Activated naive CD8-positive, alpha-beta T cell treated with anti-CD3 and anti-CD28 coated beads for 36 hours (primary cell): ENCODE measurements around the gene CLDND2. TPM values are rescaled to one million over a fixed set of nuclear protein-coding genes. Genes with fewer than 3 reads are reported as not detected.
"Not testable (repeated sequence)": the region's sequence is repeated elsewhere in the genome, so short reads cannot be mapped to it uniquely, and the experiment has no call there.

Experiments used
- DNase-seq: peaks from one replicate; pipeline ENCODE4 v3.0.0; 2021
- H3K27ac Mint-ChIP-seq: one replicate; pipeline ENCODE4 v1.8.0; 2022; ENCODE audit warnings: mild to moderate bottlenecking, moderate library complexity, mixed read lengths
- H3K27me3 Mint-ChIP-seq: one replicate; pipeline ENCODE4 v1.8.0; 2022; ENCODE audit warnings: mild to moderate bottlenecking, mixed read lengths
- H3K36me3 Mint-ChIP-seq: one replicate; pipeline ENCODE4 v1.8.0; 2021; ENCODE audit warnings: mild to moderate bottlenecking, mixed read lengths
- H3K4me1 Mint-ChIP-seq: one replicate; pipeline ENCODE4 v1.8.0; 2021; ENCODE audit warnings: mixed read lengths
- H3K4me3 Mint-ChIP-seq: one replicate; pipeline ENCODE4 v1.8.0; 2022; ENCODE audit warnings: mild to moderate bottlenecking, moderate library complexity, mixed read lengths
- H3K9me3 Mint-ChIP-seq: one replicate; pipeline ENCODE4 v1.8.0; 2022; ENCODE audit warnings: mixed read lengths
- total RNA-seq, 2 experiments: library from RNA; stranded (reverse); gene quantifications; one replicate each; pipeline ENCODE4 v1.2.3, GENCODE V29; 2021

Gene CLDND2
- total RNA-seq: 1 to 10 TPM; 2.0 to 3.8 TPM

DNA sequence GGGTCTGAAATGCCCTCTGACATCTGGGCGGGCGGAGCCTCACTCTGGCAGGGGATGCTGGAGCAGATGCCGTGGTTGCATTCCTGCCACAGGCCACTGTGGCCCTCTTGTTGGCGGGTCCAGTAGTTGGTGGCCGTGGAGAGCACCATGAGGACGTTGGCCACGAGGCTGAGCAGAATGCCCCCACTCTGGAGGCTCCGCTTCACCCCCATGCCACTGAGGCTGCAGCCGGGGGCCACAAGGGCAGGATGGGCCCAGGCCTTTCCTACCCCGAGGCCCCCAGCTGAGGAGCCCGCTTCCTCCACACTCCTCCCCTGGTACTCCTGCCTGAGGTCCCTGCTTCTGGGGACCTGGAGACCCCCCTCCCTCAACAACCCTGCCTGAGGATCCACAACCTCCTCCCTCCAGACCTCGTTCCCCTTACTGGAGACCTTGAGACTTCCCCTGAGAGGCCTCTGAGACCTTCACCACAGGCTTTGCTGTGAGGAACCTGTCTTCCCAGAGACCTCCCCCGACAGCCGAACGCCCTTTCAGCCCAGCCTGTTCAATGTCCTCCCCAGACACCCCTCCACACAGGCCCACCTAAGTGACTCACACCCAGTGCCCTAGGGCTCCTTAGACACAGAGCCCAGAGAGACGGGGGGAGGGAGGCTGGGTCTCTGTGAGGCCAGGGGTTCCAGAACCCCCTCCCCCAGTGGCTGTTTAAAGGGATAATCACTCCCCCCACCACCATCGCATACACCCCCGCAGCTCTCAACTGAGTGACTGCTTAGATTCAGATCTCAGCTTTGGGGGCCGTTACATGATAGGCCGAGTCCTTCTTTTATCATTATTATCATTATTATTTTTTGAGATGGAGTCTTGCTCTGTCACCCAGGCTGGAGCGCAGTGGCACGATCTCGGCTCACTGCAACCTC, at the start of gene CLDND2:
TSS of gene CLDND2 (minus strand) at position 638 of the 917 bp plus-strand sequence. CDS start at position 212, 426 bp downstream.
- H3K4me3 Mint-ChIP-seq: peak within 1 kb of the TSS; percentile 99
- no peaks in the 10 kb centered on the region for H3K27me3 Mint-ChIP-seq
- H3K9me3 Mint-ChIP-seq: no peaks in the 10 kb centered on the region
- H3K4me1 Mint-ChIP-seq: peaks cover 55% of the 10 kb centered on the region
- H3K36me3 Mint-ChIP-seq: peaks cover 27% of the 10 kb centered on the region
- H3K27ac Mint-ChIP-seq: peak within 1 kb of the TSS; percentile 96
- peak; percentile 47 for DNase-seq

DNA sequence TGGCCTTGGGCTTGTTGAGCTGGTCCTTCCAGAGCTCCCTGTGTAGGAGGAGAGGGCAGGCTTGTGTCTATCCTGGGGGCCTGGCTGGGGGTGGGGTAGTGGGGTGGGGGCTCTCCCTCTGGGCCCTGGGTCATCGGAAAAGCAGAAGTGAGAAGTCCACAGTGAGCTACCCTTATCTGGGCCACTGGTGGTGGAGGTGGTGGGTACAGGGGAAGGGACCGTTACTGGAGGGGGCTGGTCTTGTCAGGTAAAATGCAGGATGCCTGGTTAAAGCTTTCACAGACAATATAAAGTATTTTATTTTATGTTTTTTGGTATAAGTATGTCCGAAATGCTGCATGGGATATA, 49.0 kb upstream of the CLDND2 start:
- H3K4me1 Mint-ChIP-seq: peaks cover 8% of the 10 kb centered on the region
- no peak overlapping the region for H3K27ac Mint-ChIP-seq
- H3K27me3 Mint-ChIP-seq: peaks cover 44% of the 10 kb centered on the region
- no peak for DNase-seq
- H3K36me3 Mint-ChIP-seq: no peaks in the 10 kb centered on the region
- H3K9me3 Mint-ChIP-seq: no peaks in the 10 kb centered on the region
- H3K4me3 Mint-ChIP-seq: no peak overlapping the region

DNA sequence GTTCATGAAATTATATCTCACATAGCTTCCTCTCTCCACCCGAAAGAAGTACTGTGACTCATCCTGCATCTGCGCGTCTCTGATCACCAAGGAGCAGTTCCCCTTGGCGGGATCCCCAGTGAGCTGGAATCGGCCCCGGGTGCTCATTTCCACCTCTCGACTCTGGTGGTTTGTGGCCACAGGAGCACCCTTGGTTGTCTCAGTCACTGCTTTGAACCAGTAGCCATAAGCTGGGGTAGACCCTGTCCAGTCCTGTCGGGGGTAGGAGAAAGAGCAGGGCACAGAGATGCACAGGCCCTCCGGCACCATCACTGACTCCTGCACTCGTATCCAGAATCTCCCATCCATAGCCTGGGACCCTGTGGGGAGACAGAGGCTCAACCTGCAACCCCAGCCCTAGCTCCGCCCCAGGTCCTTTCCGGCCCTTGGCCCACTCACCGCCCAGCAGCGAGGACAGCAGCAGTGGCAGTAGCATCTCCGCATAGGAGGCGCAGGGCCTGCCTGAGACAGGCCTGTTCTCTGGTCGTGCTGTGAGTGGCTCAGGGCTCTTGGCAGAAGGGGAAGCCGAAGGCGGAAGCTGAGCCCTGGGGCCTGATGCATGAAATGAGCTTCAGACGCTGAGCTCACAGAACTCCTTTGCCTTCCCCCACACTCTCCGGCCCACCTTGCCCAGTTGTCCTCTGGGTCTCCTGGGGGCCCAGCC, 48.5 kb upstream of the CLDND2 start, which contains the start of gene SIGLEC10:
TSS of gene SIGLEC10 (minus strand) at position 536 of the 703 bp plus-strand sequence. CDS start at position 475, 61 bp downstream.
- H3K4me1 Mint-ChIP-seq: peaks cover 8% of the 10 kb centered on the region
- H3K4me3 Mint-ChIP-seq: no peak within 1 kb of the TSS
- H3K27ac Mint-ChIP-seq: peak within 1 kb of the TSS; percentile 55
- peak; percentile 33 for DNase-seq
- H3K9me3 Mint-ChIP-seq: no peaks in the 10 kb centered on the region
- H3K27me3 Mint-ChIP-seq: peaks cover 38% of the 10 kb centered on the region
- H3K36me3 Mint-ChIP-seq: no peaks in the 10 kb centered on the region

- peaks cover 32% of the 10 kb centered on the region for H3K27me3 Mint-ChIP-seq
- not testable (repeated sequence) for H3K27ac Mint-ChIP-seq, DNase-seq, H3K9me3 Mint-ChIP-seq, H3K36me3 Mint-ChIP-seq, H3K4me1 Mint-ChIP-seq, H3K4me3 Mint-ChIP-seq
Observed at GRCh38 chr19:51416422-51416821, 47.6 kb upstream of the CLDND2 start.

GRCh38 chr19:51415187-51415586, 46.4 kb upstream of the CLDND2 start:
- no peak for DNase-seq
- H3K4me3 Mint-ChIP-seq: no peak overlapping the region
- H3K4me1 Mint-ChIP-seq: peaks cover 8% of the 10 kb centered on the region
- H3K36me3 Mint-ChIP-seq: no peaks in the 10 kb centered on the region
- H3K27ac Mint-ChIP-seq: no peak overlapping the region
- H3K9me3 Mint-ChIP-seq: no peaks in the 10 kb centered on the region
- H3K27me3 Mint-ChIP-seq: peaks cover 24% of the 10 kb centered on the region

- H3K36me3 Mint-ChIP-seq: no peaks in the 10 kb centered on the region
- H3K4me3 Mint-ChIP-seq: no peak overlapping the region
- no peak overlapping the region for H3K27ac Mint-ChIP-seq
- no peaks in the 10 kb centered on the region for H3K4me1 Mint-ChIP-seq
- H3K27me3 Mint-ChIP-seq: peaks cover 10% of the 10 kb centered on the region
- H3K9me3 Mint-ChIP-seq: no peaks in the 10 kb centered on the region
- no peak for DNase-seq
Observed at GRCh38 chr19:51410950-51411748, 42.3 kb upstream of the CLDND2 start.

DNA sequence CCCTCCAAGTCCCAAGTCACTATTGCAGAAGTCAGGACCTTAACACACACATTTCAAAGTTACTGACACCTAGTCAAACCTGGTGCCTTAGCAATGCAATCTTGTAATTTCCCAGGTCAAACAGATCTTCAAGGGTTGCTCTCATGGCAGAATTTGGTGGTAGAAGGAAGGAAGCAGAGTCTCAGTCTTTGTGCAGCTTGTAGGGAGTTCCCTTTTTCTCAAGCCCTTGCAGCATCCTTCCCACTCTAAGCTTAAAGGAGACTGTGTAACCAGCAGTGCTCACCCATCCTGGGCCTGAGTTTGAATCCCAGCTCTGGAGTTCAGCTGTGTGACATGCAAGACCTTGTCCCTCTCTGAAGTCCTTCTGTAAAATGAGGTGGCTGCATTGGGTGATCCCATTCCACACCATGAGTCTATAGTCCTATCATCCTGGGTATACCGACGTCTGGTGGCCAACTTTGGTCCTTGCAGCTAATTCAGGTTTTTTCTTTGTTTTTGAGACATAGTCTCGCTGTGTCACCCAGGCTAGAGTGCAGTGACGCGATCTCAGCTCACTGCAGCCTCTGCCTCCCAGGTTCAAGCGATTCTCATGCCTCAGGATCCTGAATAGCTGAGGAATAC, 38.8 kb upstream of the CLDND2 start:
- Mint-ChIP-seq H3K27me3 (peaks cover 11% of the 10 kb centered on the region), H3K27ac (no peak overlapping the region), H3K36me3 (peaks cover 15% of the 10 kb centered on the region), H3K4me3 (no peak overlapping the region), H3K9me3 (peaks cover 3% of the 10 kb centered on the region), H3K4me1 (no peaks in the 10 kb centered on the region)
- no peak for DNase-seq

DNA sequence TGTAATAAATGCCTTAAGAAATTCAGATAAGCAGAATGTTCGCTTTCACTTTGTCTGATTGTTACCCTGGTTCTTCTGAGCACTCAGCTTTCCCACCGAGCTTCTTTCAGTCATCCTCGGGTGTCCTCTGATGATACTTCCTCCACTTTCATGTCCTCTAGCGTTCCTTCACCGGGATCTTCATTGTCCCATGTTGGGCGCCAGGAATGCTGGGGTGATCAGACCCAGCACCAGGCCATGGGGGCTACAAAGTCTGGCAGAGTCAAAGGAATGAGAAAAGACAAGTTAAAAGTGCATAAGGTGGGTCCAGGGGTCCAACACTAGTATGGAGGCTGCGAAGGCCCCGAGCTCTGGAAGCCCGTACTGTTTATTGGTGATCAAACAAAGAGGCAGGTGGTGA, 33.3 kb upstream of the CLDND2 start:
- Mint-ChIP-seq H3K4me3 (no peak overlapping the region), H3K27ac (no peak overlapping the region), H3K4me1 (peaks cover 11% of the 10 kb centered on the region), H3K27me3 (peaks cover 8% of the 10 kb centered on the region), H3K36me3 (peaks cover 29% of the 10 kb centered on the region), H3K9me3 (peaks cover 11% of the 10 kb centered on the region)
- DNase-seq: no peak

- not testable (repeated sequence) for H3K27ac Mint-ChIP-seq, H3K4me3 Mint-ChIP-seq, H3K27me3 Mint-ChIP-seq, DNase-seq
- Mint-ChIP-seq H3K9me3 (peaks cover 11% of the 10 kb centered on the region), H3K36me3 (peaks cover 26% of the 10 kb centered on the region), H3K4me1 (peaks cover 28% of the 10 kb centered on the region)
Observed at GRCh38 chr19:51399936-51400335, 31.1 kb upstream of the CLDND2 start.

DNA sequence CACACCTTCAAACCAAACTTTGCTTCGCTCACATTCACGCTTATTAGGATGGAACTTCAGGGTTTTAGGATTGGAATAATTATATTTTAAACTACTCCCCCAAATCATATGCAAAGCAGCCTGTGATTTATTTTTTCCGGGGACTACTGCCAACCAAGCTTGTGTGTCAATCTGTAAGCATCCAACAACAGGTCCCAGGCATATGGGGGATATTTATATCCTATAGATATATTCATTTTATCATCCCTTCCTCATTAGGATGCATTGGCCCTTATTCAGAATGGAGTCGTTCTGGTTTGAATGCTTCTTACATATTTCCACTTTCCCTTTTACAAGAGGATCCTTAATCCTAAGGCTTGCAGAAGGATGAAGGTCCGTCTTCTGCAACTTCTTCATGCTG, 30.4 kb upstream of the CLDND2 start:
- H3K9me3 Mint-ChIP-seq: peaks cover 11% of the 10 kb centered on the region

GRCh38 chr19:51398096-51398704, 29.4 kb upstream of the CLDND2 start:
- no peak overlapping the region for H3K27ac Mint-ChIP-seq
- H3K9me3 Mint-ChIP-seq: peaks cover 11% of the 10 kb centered on the region
- DNase-seq: no peak
- H3K27me3 Mint-ChIP-seq: no peaks in the 10 kb centered on the region
- H3K4me1 Mint-ChIP-seq: peaks cover 40% of the 10 kb centered on the region
- no peak overlapping the region for H3K4me3 Mint-ChIP-seq
- H3K36me3 Mint-ChIP-seq: peaks cover 22% of the 10 kb centered on the region

More for the DNA sequence above, 30.4 kb upstream of the CLDND2 start:
- Mint-ChIP-seq H3K27ac (no peak overlapping the region), H3K36me3 (peaks cover 30% of the 10 kb centered on the region), H3K27me3 (no peaks in the 10 kb centered on the region), H3K4me1 (peaks cover 34% of the 10 kb centered on the region), H3K4me3 (no peak overlapping the region)
- DNase-seq: no peak

DNA sequence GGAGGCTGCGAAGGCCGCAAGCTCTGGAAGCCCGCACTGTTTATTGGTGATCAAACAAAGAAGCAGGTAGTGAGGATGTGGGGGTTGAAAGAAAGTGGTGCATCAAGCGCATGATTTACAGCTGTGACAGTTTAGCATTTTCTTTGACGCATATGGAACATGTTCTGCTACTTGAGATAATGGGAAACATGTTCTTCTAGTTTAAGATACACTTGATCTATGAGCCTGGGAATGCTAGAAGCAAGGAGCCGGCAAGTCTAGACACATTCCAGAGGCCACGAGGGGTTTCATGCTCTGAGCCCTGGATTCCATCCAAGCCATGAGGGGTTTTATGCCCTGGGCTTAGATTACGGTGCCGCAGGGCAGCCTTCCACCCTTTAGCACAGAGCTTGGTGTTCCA, 28.6 kb upstream of the CLDND2 start:
- H3K27ac Mint-ChIP-seq, DNase-seq, H3K9me3 Mint-ChIP-seq, H3K4me3 Mint-ChIP-seq, H3K27me3 Mint-ChIP-seq: not testable (repeated sequence)
- peaks cover 47% of the 10 kb centered on the region for H3K4me1 Mint-ChIP-seq
- peaks cover 18% of the 10 kb centered on the region for H3K36me3 Mint-ChIP-seq

DNA sequence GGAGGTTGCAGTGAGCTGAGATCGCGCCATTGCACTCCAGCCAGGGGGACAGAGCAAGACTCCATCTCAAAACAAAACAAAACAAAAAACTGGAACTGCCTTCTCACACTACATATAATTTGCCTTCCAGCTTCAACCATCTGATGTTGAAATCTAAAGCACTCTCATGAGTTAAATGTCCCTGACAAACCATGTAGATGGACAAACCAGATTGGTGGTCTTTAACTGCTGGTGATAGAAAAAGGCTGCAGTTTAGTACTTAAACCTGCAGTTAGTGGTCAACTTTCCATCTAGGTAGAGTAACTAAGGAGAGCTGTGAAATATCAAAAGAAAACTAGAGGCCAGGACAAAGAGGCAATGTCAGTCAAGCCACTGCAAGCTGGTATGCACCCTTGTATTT, 27.4 kb upstream of the CLDND2 start:
- H3K4me1 Mint-ChIP-seq: peaks cover 52% of the 10 kb centered on the region
- peaks cover under 1% of the 10 kb centered on the region for H3K27me3 Mint-ChIP-seq
- DNase-seq: no peak
- no peak overlapping the region for H3K27ac Mint-ChIP-seq
- H3K4me3 Mint-ChIP-seq: no peak overlapping the region
- peaks cover 11% of the 10 kb centered on the region for H3K36me3 Mint-ChIP-seq
- peaks cover 1% of the 10 kb centered on the region for H3K9me3 Mint-ChIP-seq
